IgD-negative memory B cell (primary cell): Measurements from ENCODE around the gene PGBD4. TPM values are rescaled to one million over a fixed set of nuclear protein-coding genes. Genes with fewer than 3 reads are reported as not detected.

Experiments used
- H3K27ac Mint-ChIP-seq, 3 donors: one replicate each; pipeline ENCODE4 v1.8.0; 2020 to 2022; ENCODE audit warnings: mild to moderate bottlenecking in 3 of 3, mixed read lengths in 3 of 3, moderate library complexity in 1 of 3
- H3K27me3 Mint-ChIP-seq: one replicate; pipeline ENCODE4 v1.8.0; 2021; ENCODE audit warnings: mixed read lengths
- H3K36me3 Mint-ChIP-seq: one replicate; pipeline ENCODE4 v1.8.0; 2020; ENCODE audit warnings: mild to moderate bottlenecking, mixed read lengths
- H3K4me1 Mint-ChIP-seq, 3 donors: one replicate each; pipeline ENCODE4 v1.8.0; 2020 to 2022; ENCODE audit warnings: mixed read lengths in 3 of 3, mild to moderate bottlenecking in 1 of 3
- H3K4me3 Mint-ChIP-seq, 4 donors: one replicate each; pipeline ENCODE4 v1.8.0; 2020 to 2022; ENCODE audit warnings: mild to moderate bottlenecking in 4 of 4, mixed read lengths in 4 of 4, moderate library complexity in 3 of 4
- H3K9me3 Mint-ChIP-seq, 3 donors: one replicate each; pipeline ENCODE4 v1.8.0; 2020 to 2021; ENCODE audit warnings: mixed read lengths in 3 of 3, mild to moderate bottlenecking in 1 of 3
- polyA plus RNA-seq: library from polyadenylated mRNA; unstranded; fragments of 300-500 nt; fragmentation: Illumina TruSeq; gene quantifications from one replicate; pipeline ENCODE4 v1.2.3, GENCODE V29; 2021

Gene PGBD4
- polyA plus RNA-seq, 1 donor from 2014 or later: 0.71 TPM

DNA sequence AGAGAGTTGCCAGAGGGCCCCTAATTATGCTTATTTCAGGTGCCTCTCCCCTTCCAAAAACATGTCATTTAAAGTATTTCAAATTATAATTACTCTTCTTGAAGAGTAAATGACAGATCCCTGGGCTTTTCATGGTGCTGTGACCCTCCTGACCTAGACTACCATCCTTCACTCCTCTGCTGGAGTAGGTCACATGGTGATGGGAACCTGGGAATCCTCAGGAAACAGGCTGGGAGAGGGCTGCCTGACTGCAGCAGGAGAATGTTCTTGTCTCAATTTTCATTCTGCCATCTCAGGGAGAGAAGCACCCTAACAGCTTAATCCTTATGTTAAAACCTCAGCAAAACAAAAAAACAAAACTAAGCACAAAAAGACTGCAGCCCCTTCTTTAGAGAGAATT lies 24.6 kb downstream of the PGBD4 start:
- Mint-ChIP-seq H3K4me1 (no peaks in the 10 kb centered on the region), H3K27me3 (peaks cover 1% of the 10 kb centered on the region), H3K36me3 (no peaks in the 10 kb centered on the region), H3K9me3 (peaks cover 2 to 3% (median 2%) of the 10 kb centered on the region in 3 donors), H3K4me3 (no peak overlapping the region), H3K27ac (no peak overlapping the region)

GRCh38 chr15:34128898-34129297 lies 27.0 kb downstream of the PGBD4 start:
- Mint-ChIP-seq H3K4me3 (no peak overlapping the region), H3K36me3 (peaks cover 2% of the 10 kb centered on the region), H3K27ac (no peak overlapping the region), H3K4me1 (no peaks in the 10 kb centered on the region), H3K27me3 (no peaks in the 10 kb centered on the region), H3K9me3 (peaks cover 0 to 3% (median 2%) of the 10 kb centered on the region in 3 donors)

DNA sequence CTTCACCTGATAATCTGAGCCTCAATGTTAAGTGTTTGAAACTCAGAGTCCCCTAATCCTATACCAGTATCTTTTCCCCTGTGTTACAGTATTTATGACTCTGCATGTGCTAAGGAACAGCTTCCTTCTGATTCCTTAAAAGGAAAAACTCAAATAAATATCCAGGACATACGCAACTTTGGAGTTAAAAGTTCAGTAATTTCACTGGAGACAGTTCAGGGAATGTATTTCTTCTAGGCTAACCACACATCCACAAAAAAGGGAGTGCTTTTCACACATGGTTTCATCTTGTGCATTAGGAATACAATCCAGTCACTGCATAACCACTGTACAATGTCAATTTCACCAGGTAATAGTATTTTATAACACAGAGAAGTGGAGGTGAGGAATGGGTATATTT lies 31.0 kb downstream of the PGBD4 start:
- no peak overlapping the region for H3K27ac Mint-ChIP-seq
- peaks cover 0 to 2% (median 0%) of the 10 kb centered on the region in 3 donors for H3K9me3 Mint-ChIP-seq
- H3K4me3 Mint-ChIP-seq: no peak overlapping the region
- no peaks in the 10 kb centered on the region for H3K4me1 Mint-ChIP-seq
- H3K27me3 Mint-ChIP-seq: no peaks in the 10 kb centered on the region
- H3K36me3 Mint-ChIP-seq: peaks cover 5% of the 10 kb centered on the region

DNA sequence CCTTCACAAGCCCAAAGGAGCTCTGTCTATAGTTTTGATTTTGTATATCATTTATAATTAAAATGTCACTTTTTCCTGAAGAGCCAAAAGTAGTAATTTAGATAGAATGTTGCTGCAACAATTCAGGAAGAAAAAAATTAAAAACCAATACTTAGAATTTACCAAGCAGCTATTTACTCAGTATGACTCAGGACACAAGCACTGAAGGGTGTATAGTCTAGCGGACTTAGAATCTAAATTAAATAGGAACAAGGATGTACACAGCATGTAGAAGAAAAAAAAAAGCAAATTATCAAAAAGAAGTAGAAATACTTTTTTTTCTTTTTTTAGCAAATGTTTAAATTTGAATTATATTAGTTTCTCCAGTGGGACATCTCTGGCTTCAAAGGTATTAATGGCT lies 31.6 kb downstream of the PGBD4 start:
- H3K27me3 Mint-ChIP-seq: no peaks in the 10 kb centered on the region
- peaks cover 7% of the 10 kb centered on the region for H3K36me3 Mint-ChIP-seq
- no peak overlapping the region for H3K4me3 Mint-ChIP-seq
- no peak overlapping the region for H3K27ac Mint-ChIP-seq
- no peaks in the 10 kb centered on the region for H3K9me3 Mint-ChIP-seq
- H3K4me1 Mint-ChIP-seq: no peaks in the 10 kb centered on the region

DNA sequence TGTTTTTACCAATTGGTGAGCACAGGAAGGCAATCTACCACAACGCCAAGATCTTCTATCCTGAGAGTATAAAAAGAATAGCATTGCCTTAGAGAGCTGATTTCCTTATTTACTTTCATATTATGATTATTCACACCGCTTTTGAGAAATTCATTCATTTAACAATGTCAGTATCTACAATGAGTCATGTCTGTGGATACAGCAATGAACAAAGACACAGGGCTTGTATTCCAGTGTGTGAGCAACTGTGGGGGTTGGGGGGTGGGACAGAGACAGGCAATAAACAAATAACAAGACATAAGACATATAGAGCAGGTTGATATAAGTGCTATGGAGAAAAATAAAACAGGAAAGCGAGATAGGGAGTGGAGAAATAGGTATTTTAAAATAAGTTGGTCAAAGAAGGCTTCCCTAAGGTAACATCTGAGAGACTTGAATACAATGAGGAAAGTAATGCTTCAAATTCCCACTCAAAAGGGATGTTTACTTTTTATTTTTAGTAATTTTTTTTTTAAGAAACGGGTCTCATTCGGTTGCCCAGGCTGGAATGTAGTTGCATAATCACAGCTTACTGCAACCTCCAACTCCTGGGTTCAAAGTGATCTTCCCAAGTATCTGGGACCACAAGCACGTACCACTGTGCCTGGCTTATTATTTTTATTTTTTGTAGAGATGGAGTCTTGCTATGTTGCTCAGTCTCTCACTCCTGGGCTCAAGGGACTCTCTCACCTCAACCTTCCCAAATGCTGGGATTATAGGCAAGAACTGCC lies 45.7 kb downstream of the PGBD4 start:
- Mint-ChIP-seq H3K36me3 (peaks cover 8% of the 10 kb centered on the region), H3K4me1 (peaks cover 0 to 1% (median 0%) of the 10 kb centered on the region in 3 donors), H3K27me3 (no peaks in the 10 kb centered on the region), H3K9me3 (no peaks in the 10 kb centered on the region), H3K27ac (no peak overlapping the region), H3K4me3 (no peak overlapping the region)

- no peaks in the 10 kb centered on the region for H3K4me1 Mint-ChIP-seq
- peak overlapping the region in 1 of 3 donors; percentile 19 for H3K27ac Mint-ChIP-seq
- peaks cover 4 to 14% (median 6%) of the 10 kb centered on the region in 3 donors for H3K9me3 Mint-ChIP-seq
- H3K27me3 Mint-ChIP-seq: no peaks in the 10 kb centered on the region
- H3K36me3 Mint-ChIP-seq: peaks cover 24% of the 10 kb centered on the region
- H3K4me3 Mint-ChIP-seq: peak overlapping the region in 1 of 4 donors; percentile 70
Measured at GRCh38 chr15:34154725-34155204, 52.9 kb downstream of the PGBD4 start.

DNA sequence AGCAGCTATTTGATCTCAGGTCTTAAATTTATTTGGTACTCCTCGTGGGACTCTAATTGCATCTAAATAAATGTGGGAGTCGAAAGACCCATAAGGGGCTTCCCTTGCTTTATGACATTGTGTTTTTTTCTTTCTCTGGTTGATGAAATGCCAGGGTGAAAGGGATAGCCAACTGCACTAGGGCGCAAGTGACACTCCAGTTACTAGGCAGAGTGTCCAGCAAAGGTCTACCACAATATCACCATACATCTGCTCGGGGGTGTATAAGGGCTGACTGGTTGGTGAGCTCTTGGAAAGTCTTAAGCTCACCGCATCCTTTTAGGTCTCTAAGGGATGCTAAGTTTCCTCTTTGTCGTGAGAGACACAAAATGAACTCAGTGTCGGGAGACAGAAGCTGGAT lies 54.0 kb downstream of the PGBD4 start:
- Mint-ChIP-seq H3K9me3 (peaks cover 8 to 14% (median 9%) of the 10 kb centered on the region in 3 donors), H3K36me3 (peaks cover 35% of the 10 kb centered on the region), H3K27me3 (no peaks in the 10 kb centered on the region), H3K4me3 (peak overlapping the region in 1 of 4 donors; percentile 58), H3K27ac (peak overlapping the region in 1 of 3 donors; percentile 36), H3K4me1 (no peaks in the 10 kb centered on the region)

Other genes starting within 250 kb of the PGBD4 start
- gene CHRM5, start 133.6 kb upstream of the PGBD4 start, polyA plus RNA-seq: not detected
- gene AVEN, start 62.9 kb upstream of the PGBD4 start, polyA plus RNA-seq: 2.4 TPM
- gene EMC7, start 221 bp upstream of the PGBD4 start, polyA plus RNA-seq: 89.5 TPM
- 51.6 TPM for gene KATNBL1, start 108.0 kb downstream of the PGBD4 start, polyA plus RNA-seq
- gene EMC4, start 122.9 kb downstream of the PGBD4 start, polyA plus RNA-seq: 156 TPM
- 8.7 TPM for gene SLC12A6, start 235.7 kb downstream of the PGBD4 start, polyA plus RNA-seq
- gene NOP10, start 241.1 kb downstream of the PGBD4 start, polyA plus RNA-seq: 350 TPM
- not detected for gene NUTM1, start 241.2 kb downstream of the PGBD4 start, polyA plus RNA-seq